BLaER1 (cell line): ENCODE results near the gene TTC33.

Experiments used
- H3K27ac ChIP-seq: shearing (Covaris generic); formaldehyde crosslinking; 2 replicates; pipeline ENCODE4 v1.8.1; 2022
- H3K27me3 ChIP-seq: shearing (Covaris generic); formaldehyde crosslinking; 2 replicates; pipeline ENCODE4 v1.8.1; 2022
- H3K36me3 ChIP-seq: shearing (Covaris generic); formaldehyde crosslinking; 2 replicates; pipeline ENCODE4 v1.8.1; 2022
- H3K4me1 ChIP-seq: shearing (Covaris generic); formaldehyde crosslinking; 2 replicates; pipeline ENCODE4 v1.8.1; 2022
- H3K4me2 ChIP-seq: shearing (Covaris generic); formaldehyde crosslinking; 2 replicates; pipeline ENCODE4 v1.8.1; 2022
- H3K4me3 ChIP-seq: shearing (Covaris generic); formaldehyde crosslinking; 2 replicates; pipeline ENCODE4 v1.8.1; 2022
- H3K9ac ChIP-seq: shearing (Covaris generic); formaldehyde crosslinking; 2 replicates; pipeline ENCODE4 v1.8.1; 2022
- H3K9me3 ChIP-seq: shearing (Covaris generic); formaldehyde crosslinking; 2 replicates; pipeline ENCODE4 v1.8.1; 2022
- H4K20me1 ChIP-seq: shearing (Covaris generic); formaldehyde crosslinking; 2 replicates; pipeline ENCODE4 v1.8.1; 2022
- Cebpa-rat ChIP-seq: shearing (Covaris generic); IDR thresholded peaks from 2 replicates; pipeline ENCODE4 v1.8.1; 2022

TTC33 gene

DNA sequence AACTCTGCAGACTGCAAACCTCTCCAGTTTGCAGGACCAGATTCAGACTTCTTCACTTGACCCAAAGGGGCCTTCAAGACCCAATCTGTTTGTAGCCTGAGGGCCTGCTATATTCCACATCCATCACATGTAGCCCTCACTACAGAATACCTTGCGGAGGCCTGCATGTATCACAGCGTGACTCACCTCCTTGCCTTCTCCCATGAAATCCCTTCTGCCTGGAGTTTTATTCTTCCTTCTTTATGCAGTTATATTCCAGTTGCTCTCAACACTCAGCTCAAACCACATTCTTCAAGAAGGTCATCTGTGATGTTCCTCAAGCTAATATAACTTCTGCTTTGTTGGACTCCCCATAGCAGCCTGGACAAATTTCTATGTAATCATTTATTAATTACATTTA lies 274.5 kb downstream of the TTC33 start:
- H3K4me3 ChIP-seq, result no peak overlapping the region
- no peak overlapping the region for H3K9ac ChIP-seq
- H3K4me1 ChIP-seq, result peaks cover 30% of the 10 kb centered on the region
- no peak overlapping the region for H3K4me2 ChIP-seq
- TF ChIP-seq Cebpa-rat, result no peak
- H4K20me1 ChIP-seq, result no peaks in the 10 kb centered on the region
- H3K27ac ChIP-seq, result no peak overlapping the region
- H3K27me3 ChIP-seq, result no peaks in the 10 kb centered on the region
- 0 out of 2 replicates have a peak, but pooled peaks cover 4% of the 10 kb centered on the region for H3K9me3 ChIP-seq
- no peaks in the 10 kb centered on the region for H3K36me3 ChIP-seq

DNA sequence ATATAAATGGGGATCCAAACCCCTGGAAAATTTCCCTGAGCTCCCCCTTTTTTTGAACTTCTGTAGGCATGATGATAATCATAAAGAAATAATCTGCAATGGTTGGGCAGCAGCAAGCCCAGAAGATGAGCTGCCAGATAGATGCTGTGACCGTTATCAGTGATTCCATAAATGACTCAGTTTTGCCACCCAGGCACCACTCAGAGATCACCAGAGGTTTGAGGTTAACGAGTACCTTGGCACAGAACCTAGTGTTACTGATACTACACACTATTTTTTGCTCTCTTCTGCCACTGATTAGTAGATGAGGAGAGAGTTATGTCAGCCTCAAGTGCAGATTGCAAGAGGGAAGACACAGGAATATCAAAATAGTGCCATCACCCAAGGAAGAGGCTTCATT lies 275.4 kb downstream of the TTC33 start:
- no peaks in the 10 kb centered on the region for H3K27me3 ChIP-seq
- no peak overlapping the region for H3K4me2 ChIP-seq
- H3K36me3 ChIP-seq, result no peaks in the 10 kb centered on the region
- H3K9me3 ChIP-seq, result 0 out of 2 replicates have a peak, but pooled peaks cover 4% of the 10 kb centered on the region
- H3K4me3 ChIP-seq, result no peak overlapping the region
- no peak overlapping the region for H3K27ac ChIP-seq
- no peaks in the 10 kb centered on the region for H4K20me1 ChIP-seq
- no peak overlapping the region for H3K9ac ChIP-seq
- H3K4me1 ChIP-seq, result peaks cover 22% of the 10 kb centered on the region
- TF ChIP-seq Cebpa-rat, result no peak

DNA sequence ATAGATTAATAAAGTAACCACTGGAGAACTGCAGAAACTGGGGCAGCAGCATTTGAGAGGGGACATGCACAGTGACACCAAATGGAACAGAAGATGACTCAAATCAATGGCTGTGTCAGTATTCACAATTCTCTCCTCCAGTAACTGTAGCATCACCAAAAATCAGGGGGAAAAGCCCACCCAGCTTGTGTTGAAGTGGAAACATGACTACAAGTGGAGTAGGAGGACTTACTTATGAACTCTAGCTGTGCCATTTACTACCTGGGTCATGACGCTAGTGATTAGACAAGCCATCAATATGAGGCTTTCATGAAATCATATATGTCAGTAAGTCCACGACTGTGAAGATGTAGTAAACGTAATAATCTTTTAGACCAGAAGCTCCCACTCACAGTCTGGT lies 275.8 kb downstream of the TTC33 start:
- TF ChIP-seq Cebpa-rat, result no peak
- no peaks in the 10 kb centered on the region for H3K27me3 ChIP-seq

DNA sequence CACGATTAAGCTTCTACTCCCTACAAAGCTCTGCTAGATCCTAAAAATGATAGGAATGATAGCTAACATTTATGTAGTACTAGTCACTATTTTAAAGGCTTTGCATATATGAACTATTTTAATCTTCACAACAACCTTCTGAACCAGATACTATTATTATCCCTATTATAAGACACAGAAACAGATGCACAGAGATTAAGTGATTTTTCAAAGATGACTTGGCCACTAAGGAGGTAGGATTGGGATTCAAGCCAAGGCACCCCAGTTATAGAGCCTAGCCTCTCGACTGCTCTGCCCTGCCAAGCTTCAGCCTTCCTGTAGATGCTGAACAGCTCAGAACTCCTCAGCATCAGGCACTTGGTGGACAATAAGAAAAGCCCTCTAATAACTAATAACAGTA lies 277.0 kb downstream of the TTC33 start:
- no peak for TF ChIP-seq Cebpa-rat
- Histone ChIP-seq H3K4me1 (peaks cover 5% of the 10 kb centered on the region), H3K4me3 (no peak overlapping the region), H3K9ac (no peak overlapping the region), H4K20me1 (no peaks in the 10 kb centered on the region), H3K27ac (no peak overlapping the region), H3K27me3 (no peaks in the 10 kb centered on the region), H3K36me3 (no peaks in the 10 kb centered on the region), H3K4me2 (no peak overlapping the region), H3K9me3 (peaks cover 14% of the 10 kb centered on the region)

More for the DNA sequence above, 275.8 kb downstream of the TTC33 start:
- Histone ChIP-seq H3K9me3 (0 out of 2 replicates have a peak, but pooled peaks cover 4% of the 10 kb centered on the region), H3K9ac (no peak overlapping the region), H3K4me1 (peaks cover 17% of the 10 kb centered on the region), H3K4me3 (no peak overlapping the region), H4K20me1 (no peaks in the 10 kb centered on the region), H3K36me3 (no peaks in the 10 kb centered on the region), H3K27ac (no peak overlapping the region), H3K4me2 (no peak overlapping the region)

DNA sequence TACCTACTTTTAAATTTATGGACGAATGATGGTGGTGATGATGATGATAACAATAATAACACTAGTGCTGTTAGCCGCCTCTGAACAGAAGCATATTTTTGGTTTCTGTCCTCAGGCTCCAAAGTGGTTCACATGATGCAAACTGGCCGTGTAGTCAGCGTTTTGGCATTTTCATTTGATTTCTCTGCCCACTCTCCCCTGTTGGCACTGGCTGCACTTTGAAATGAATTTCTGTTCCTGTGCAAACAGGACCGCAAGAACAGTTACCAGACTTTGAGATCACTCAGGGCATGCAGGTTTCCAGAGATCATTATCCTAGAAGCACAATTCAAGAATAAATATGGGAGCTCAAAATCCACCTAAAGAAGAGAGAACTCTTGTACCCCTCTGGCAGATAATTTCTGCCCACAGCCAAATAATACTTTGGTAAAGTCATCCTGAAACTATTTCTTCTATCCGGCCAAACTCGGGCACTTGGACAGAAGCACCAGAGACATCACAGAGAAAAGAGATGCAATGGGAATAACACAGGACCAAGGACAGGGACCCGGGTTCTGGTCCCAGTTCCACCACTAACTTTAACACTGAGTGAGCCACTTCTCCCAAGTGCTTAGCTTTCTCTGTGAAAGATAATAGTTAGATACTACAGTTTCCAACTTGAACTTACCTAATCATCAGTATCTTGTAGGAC lies 277.8 kb downstream of the TTC33 start:
- no peaks in the 10 kb centered on the region for H3K36me3 ChIP-seq
- TF ChIP-seq Cebpa-rat, result no peak
- H3K4me1 ChIP-seq, result no peaks in the 10 kb centered on the region
- H3K4me2 ChIP-seq, result no peak overlapping the region
- H3K27ac ChIP-seq, result no peak overlapping the region
- no peak overlapping the region for H3K4me3 ChIP-seq
- H3K9me3 ChIP-seq, result peaks cover 11% of the 10 kb centered on the region
- H3K27me3 ChIP-seq, result no peaks in the 10 kb centered on the region
- H3K9ac ChIP-seq, result no peak overlapping the region
- H4K20me1 ChIP-seq, result no peaks in the 10 kb centered on the region

DNA sequence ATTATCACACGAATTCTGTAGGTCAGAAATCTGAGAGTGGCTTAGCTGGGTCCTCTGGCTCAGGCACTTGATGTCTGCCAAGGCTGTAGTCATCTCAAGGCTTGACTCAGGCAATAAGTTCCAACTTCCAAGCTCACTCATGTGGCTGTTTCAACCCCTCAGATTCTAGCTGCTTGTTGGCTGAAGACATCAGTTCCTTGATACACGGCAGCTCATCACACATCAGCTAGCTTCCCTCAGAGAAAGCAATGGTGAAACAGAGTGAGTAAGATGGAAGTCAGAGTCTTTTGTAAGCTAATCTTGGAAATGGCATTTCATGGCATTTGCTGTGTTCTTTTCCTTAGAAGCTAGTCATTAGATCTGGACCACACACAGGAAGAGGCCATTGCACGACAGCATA lies 280.2 kb downstream of the TTC33 start:
- no peak overlapping the region for H3K27ac ChIP-seq
- H4K20me1 ChIP-seq, result no peaks in the 10 kb centered on the region
- H3K4me1 ChIP-seq, result no peaks in the 10 kb centered on the region
- no peak overlapping the region for H3K9ac ChIP-seq
- no peaks in the 10 kb centered on the region for H3K27me3 ChIP-seq
- no peak for TF ChIP-seq Cebpa-rat
- no peak overlapping the region for H3K4me2 ChIP-seq
- no peak overlapping the region for H3K4me3 ChIP-seq
- H3K9me3 ChIP-seq, result peaks cover 17% of the 10 kb centered on the region
- H3K36me3 ChIP-seq, result no peaks in the 10 kb centered on the region

- H4K20me1 ChIP-seq, result no peaks in the 10 kb centered on the region
- H3K9ac ChIP-seq, result no peak overlapping the region
- H3K27me3 ChIP-seq, result no peaks in the 10 kb centered on the region
- TF ChIP-seq Cebpa-rat, result no peak
- H3K4me1 ChIP-seq, result no peaks in the 10 kb centered on the region
- no peaks in the 10 kb centered on the region for H3K36me3 ChIP-seq
- H3K4me2 ChIP-seq, result no peak overlapping the region
- no peak overlapping the region for H3K4me3 ChIP-seq
- H3K9me3 ChIP-seq, result peaks cover 17% of the 10 kb centered on the region
- no peak overlapping the region for H3K27ac ChIP-seq
These were observed 281.5 kb downstream of the TTC33 start for GRCh38 chr5:40474250-40474649.

DNA sequence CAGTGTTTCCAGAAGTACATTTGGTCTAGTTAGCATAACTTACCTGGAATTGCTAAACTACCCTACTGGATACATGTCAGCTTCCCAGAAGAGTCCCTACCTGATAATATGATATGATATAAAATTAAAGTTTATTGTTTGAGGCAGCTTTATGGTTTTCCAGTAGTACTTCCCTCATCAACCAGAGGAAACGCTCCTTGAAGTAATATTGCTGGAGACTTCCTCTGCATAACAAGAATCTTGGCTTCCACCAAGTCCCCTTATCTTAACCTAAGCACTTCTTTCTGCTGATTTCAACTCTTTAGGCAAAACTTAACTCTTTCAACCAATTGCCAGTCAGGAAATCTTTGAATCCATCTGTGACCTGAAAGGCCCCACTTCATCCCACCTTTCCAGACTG lies 290.3 kb downstream of the TTC33 start:
- no peak overlapping the region for H3K9ac ChIP-seq
- no peaks in the 10 kb centered on the region for H3K27me3 ChIP-seq
- no peak overlapping the region for H3K4me2 ChIP-seq
- no peak overlapping the region for H3K4me3 ChIP-seq
- H3K27ac ChIP-seq, result no peak overlapping the region
- H4K20me1 ChIP-seq, result no peaks in the 10 kb centered on the region
- TF ChIP-seq Cebpa-rat, result no peak
- no peaks in the 10 kb centered on the region for H3K36me3 ChIP-seq
- peaks cover under 1% of the 10 kb centered on the region; the same call in 1 of the 2 replicates for H3K9me3 ChIP-seq
- no peaks in the 10 kb centered on the region for H3K4me1 ChIP-seq

- no peak for TF ChIP-seq Cebpa-rat
These were observed 291.2 kb downstream of the TTC33 start for GRCh38 chr5:40464511-40464910.

More at GRCh38 chr5:40464511-40464910, 291.2 kb downstream of the TTC33 start:
- H3K4me3 ChIP-seq, result no peak overlapping the region
- H3K36me3 ChIP-seq, result no peaks in the 10 kb centered on the region
- H4K20me1 ChIP-seq, result no peaks in the 10 kb centered on the region
- H3K4me1 ChIP-seq, result no peaks in the 10 kb centered on the region
- peaks cover 8% of the 10 kb centered on the region for H3K9me3 ChIP-seq
- no peaks in the 10 kb centered on the region for H3K27me3 ChIP-seq
- no peak overlapping the region for H3K4me2 ChIP-seq
- H3K27ac ChIP-seq, result no peak overlapping the region
- no peak overlapping the region for H3K9ac ChIP-seq
